Measurements from ENCODE around the gene NR2E3. TPM values are rescaled to one million over a fixed set of nuclear protein-coding genes. Genes with fewer than 3 reads are reported as not detected.

NR2E3 gene
- total RNA-seq, 2 experiments from 2014 or later: not detected

DNA sequence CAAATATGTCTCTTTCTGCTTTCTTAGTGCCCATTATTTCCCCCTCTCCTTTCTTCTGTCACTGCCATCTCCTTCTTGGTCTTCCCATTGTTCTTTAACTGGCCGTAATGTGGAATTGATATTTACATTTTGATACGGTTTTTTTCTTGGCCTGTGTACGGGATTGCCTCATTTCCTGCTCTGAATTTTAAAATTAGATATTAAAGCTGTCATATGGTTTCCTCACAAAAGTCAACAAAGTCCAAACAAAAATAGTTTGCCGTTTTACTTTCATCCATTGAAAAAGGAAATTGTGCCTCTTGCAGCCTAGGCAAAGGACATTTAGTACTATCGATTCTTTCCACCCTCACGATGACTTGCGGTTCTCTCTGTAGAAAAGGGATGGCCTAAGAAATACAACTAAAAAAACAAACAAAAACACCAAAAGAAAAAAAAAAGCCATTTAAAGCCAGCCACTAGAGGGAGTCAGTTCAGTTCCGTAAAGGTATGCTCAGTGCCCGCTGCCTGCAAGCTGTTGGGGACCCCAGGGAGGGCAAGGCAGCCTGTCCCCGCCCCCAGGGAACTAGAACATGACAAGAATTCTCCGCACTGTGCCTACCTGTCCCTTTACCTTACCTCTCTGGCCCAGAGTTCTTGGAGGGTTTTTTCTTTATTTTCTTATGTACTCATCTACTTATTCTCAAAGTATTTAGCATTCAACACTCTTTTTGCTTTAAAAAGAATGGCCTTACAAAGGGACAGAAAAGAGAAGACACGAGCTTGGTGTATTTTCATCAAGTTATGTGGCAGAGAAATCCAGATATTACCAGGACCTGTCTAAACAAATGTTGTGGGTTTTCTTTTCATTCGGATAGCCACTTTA, 30.0 kb upstream of the NR2E3 start:
- peak; percentile 73 for DNase-seq (ENCODE audit: low spot score)
- CTCF ChIA-PET (ENCODE audit: unreplicated experiment): interaction anchor here (0.6 to 1.1 kb wide), 3 partner anchors 363 to 375 kb away, joined by 3 to 4 read pairs (median 3); no protein-coding TSS in a partner anchor
- H3K79me2 ChIP-seq (ENCODE audit: insufficient read depth, low read depth, low read length): no peaks in the 10 kb centered on the region
- POLR2A ChIA-PET: no interaction called here
- BruUV-seq (replicated peaks): no TSS peak
- no peaks in the 10 kb centered on the region for H3K9me2 ChIP-seq (ENCODE audit: insufficient read depth, low read length)
- TF ChIP-seq CTCF (conservative IDR thresholded peaks at IDR 0.05; ENCODE audit: low read length): peak; percentile 96
- no peak for TF ChIP-seq EZH2phosphoT487 (IDR thresholded peaks at IDR 0.05; ENCODE audit: borderline replicate concordance, low read depth, low read length)
- intact Hi-C loops (cut with micrococcal nuclease; ENCODE audit: unreplicated experiment): loop anchor here (1.0 kb wide), 1 partner anchor 376 kb away; no protein-coding TSS in a partner anchor
- no peak overlapping the region for H3K4me3 ChIP-seq (ENCODE audit: low read depth, low read length, poor library complexity, severe bottlenecking)
- H2AFZ ChIP-seq (ENCODE audit: low read length): peak overlapping the region; percentile 52; the same call in 1 of the 2 replicates
- H3K27ac ChIP-seq (ENCODE audit: low read depth, low read length, poor library complexity, severe bottlenecking): no peak overlapping the region
- no peaks in the 10 kb centered on the region for H3K9me3 ChIP-seq (ENCODE audit: low read length)
- H4K20me1 ChIP-seq (ENCODE audit: insufficient read depth, low read length): no peaks in the 10 kb centered on the region
- H3K36me3 ChIP-seq (ENCODE audit: insufficient read depth, low read length): no peaks in the 10 kb centered on the region
- H3K4me1 ChIP-seq (ENCODE audit: insufficient read depth, low read length, poor library complexity, severe bottlenecking): no peaks in the 10 kb centered on the region
- H3K4me2 ChIP-seq (ENCODE audit: low read length): peak overlapping the region; percentile 50

DNA sequence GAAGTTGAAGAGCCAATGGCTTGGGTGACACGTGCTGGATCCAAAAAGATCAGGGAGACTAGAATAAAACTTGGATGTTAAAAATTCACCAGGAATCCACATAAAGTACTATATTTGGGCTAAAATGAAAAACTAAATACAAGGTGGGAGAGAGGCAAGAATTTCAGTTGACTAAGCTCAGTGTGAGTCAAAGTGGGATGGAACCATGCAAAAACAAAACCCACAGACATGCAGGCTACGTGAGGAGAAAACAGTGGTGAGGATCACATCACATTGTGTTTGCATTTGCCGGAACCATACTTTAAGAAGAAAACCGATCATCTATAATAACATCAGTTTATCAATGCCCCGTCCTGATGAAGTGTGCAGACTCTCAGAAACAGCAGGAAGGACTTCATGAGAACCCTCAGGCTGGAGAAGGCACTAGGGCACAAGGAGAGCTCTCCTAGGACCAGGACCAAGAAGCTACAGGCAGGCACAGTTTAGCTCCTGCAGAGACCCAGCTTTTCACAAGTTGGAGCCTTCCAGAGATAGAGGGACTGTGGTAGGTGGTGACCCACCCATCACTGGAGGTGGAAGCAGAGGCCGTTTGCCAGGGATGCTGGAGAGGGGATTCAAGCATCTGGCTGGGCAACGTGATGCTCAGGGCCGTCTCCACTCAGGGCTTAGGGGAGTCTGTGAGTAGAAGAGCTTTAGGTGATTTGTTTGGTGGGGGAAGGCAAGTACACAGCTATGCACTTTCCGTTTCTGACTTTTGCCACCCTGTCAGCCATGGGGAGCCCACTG, 29.0 kb upstream of the NR2E3 start:
- ChIA-PET POLR2A (no interaction called here), CTCF (ENCODE audit: unreplicated experiment) (interaction anchor here (0.5 to 1.1 kb wide), 4 partner anchors 27 to 389 kb away, joined by 3 to 4 read pairs (median 3); no protein-coding TSS in a partner anchor)
- no peak overlapping the region for H3K4me3 ChIP-seq (ENCODE audit: low read depth, low read length, poor library complexity, severe bottlenecking)
- H3K4me1 ChIP-seq (ENCODE audit: insufficient read depth, low read length, poor library complexity, severe bottlenecking): no peaks in the 10 kb centered on the region
- TF ChIP-seq CTCF (conservative IDR thresholded peaks at IDR 0.05; ENCODE audit: low read length): no peak
- TF ChIP-seq EZH2phosphoT487 (IDR thresholded peaks at IDR 0.05; ENCODE audit: borderline replicate concordance, low read depth, low read length): no peak
- H3K79me2 ChIP-seq (ENCODE audit: insufficient read depth, low read depth, low read length): no peaks in the 10 kb centered on the region
- H2AFZ ChIP-seq (ENCODE audit: low read length): peak overlapping the region; percentile 16; the same call in 1 of the 2 replicates
- intact Hi-C loops (cut with micrococcal nuclease; ENCODE audit: unreplicated experiment): no loop called here
- no peak overlapping the region for H3K4me2 ChIP-seq (ENCODE audit: low read length)
- H3K36me3 ChIP-seq (ENCODE audit: insufficient read depth, low read length): no peaks in the 10 kb centered on the region
- no peaks in the 10 kb centered on the region for H3K9me3 ChIP-seq (ENCODE audit: low read length)
- H3K9me2 ChIP-seq (ENCODE audit: insufficient read depth, low read length): no peaks in the 10 kb centered on the region
- no peak overlapping the region for H3K27ac ChIP-seq (ENCODE audit: low read depth, low read length, poor library complexity, severe bottlenecking)
- no TSS peak for BruUV-seq (replicated peaks)
- DNase-seq (ENCODE audit: low spot score): no peak
- no peaks in the 10 kb centered on the region for H4K20me1 ChIP-seq (ENCODE audit: insufficient read depth, low read length)

Data from OCI-LY7 (cell line).